Muscle layer of duodenum (tissue), 2 donors: ENCODE results near the gene DLX5.

Experiments used
- H3K27ac ChIP-seq: one replicate; pipeline ENCODE4 v1.7.0; 2013; ENCODE audit warnings: mild to moderate bottlenecking, low read length
- H3K27me3 ChIP-seq: one replicate; pipeline ENCODE4 v1.7.0; 2013; ENCODE audit warnings: low read depth, mild to moderate bottlenecking, control low read depth, low read length
- H3K36me3 ChIP-seq, 2 donors: one replicate each; pipeline ENCODE4 v1.7.0; 2013; ENCODE audit warnings: low read length in 2 of 2, control low read depth in 1 of 2, mild to moderate bottlenecking in 1 of 2; ENCODE audit not compliant: insufficient read depth in 2 of 2, control insufficient read depth in 1 of 2
- H3K4me1 ChIP-seq, 2 donors: one replicate each; pipeline ENCODE4 v1.7.0; 2013; ENCODE audit warnings: low read length in 2 of 2, mild to moderate bottlenecking in 2 of 2, control low read depth in 1 of 2, moderate library complexity in 1 of 2; ENCODE audit not compliant: insufficient read depth in 2 of 2, control insufficient read depth in 1 of 2
- H3K4me3 ChIP-seq, 2 donors: one replicate each; pipeline ENCODE4 v1.7.0; 2013; ENCODE audit warnings: low read length in 2 of 2, low read depth in 1 of 2, mild to moderate bottlenecking in 1 of 2
- H3K9me3 ChIP-seq, 2 donors: one replicate each; pipeline ENCODE4 v1.7.0; 2013; ENCODE audit warnings: low read length in 2 of 2, control low read depth in 1 of 2, mild to moderate bottlenecking in 1 of 2; ENCODE audit not compliant: control insufficient read depth in 1 of 2
- donor health status: healthy.

Gene DLX5

DNA sequence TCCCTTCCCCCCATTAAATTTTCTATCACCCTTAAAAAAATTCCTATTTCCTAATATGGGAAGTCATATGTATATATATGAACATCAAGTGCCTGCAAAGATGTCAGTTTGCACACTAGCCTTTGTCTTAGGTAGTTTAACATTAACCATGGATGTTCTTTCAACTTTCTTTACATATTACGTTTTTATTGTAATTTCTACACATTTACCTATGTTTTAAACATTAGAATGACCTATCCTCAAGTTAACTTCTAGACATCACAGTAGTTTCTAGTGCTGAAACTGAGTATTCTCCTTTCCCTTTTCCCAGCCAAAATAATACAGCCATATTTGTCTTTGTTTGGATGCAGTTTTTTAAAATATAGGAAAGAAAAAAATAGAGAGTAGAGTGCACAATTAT, 13.5 kb downstream of the DLX5 start:
- no peak overlapping the region for H3K27ac ChIP-seq

DNA sequence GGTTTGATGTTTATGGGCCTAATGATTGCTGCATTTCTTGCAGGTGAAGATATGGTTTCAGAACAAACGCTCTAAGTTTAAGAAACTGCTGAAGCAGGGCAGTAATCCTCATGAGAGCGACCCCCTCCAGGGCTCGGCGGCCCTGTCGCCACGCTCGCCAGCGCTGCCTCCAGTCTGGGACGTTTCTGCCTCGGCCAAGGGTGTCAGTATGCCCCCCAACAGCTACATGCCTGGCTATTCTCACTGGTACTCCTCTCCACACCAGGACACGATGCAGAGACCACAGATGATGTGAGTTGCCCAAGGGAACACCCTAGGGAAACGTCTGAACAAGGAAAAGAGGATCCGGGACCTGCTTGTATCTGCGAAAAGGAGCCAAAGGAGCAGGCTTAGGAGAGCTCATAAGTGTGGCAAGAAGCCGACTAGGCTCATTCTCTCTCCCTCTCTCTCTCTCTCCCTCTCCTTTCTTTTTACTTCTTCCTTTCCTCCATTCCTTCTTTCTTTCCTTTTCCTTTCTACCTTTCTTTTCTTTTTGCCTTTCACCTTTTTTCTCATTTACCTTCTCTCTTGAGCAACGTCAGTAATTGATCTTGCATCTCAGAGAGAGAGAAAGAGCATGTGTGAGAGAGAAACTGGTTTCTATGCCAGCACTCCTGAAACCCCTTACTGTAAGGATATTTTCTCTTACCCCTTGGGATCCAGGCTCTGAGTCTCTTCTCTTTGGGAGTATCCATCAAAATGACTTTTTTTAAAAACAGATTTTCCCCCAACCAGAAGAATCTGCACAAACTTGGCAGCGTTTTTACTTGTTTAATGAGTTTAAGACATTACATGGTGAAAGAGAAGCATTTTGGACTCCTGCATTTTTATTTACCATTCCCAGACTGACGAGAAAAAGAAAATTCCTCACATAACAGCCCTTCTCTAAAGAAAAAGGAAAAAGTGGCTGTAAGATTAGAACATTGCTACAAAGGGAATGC, 14.6 kb downstream of the DLX5 start:
- H3K36me3 ChIP-seq: no peaks in the 10 kb centered on the region
- no peak overlapping the region for H3K27ac ChIP-seq
- peaks cover 0 to 16% of the 10 kb centered on the region in 2 donors for H3K4me1 ChIP-seq
- peaks cover 0 to 4% of the 10 kb centered on the region in 2 donors for H3K9me3 ChIP-seq
- H3K4me3 ChIP-seq: no peak overlapping the region
- peaks cover 75% of the 10 kb centered on the region for H3K27me3 ChIP-seq

More for the DNA sequence above, 13.5 kb downstream of the DLX5 start:
- peaks cover 81% of the 10 kb centered on the region for H3K27me3 ChIP-seq
- no peak overlapping the region for H3K4me3 ChIP-seq
- no peaks in the 10 kb centered on the region for H3K36me3 ChIP-seq
- peaks cover 0 to 11% of the 10 kb centered on the region in 2 donors for H3K4me1 ChIP-seq
- peaks cover 0 to 4% of the 10 kb centered on the region in 2 donors for H3K9me3 ChIP-seq

DNA sequence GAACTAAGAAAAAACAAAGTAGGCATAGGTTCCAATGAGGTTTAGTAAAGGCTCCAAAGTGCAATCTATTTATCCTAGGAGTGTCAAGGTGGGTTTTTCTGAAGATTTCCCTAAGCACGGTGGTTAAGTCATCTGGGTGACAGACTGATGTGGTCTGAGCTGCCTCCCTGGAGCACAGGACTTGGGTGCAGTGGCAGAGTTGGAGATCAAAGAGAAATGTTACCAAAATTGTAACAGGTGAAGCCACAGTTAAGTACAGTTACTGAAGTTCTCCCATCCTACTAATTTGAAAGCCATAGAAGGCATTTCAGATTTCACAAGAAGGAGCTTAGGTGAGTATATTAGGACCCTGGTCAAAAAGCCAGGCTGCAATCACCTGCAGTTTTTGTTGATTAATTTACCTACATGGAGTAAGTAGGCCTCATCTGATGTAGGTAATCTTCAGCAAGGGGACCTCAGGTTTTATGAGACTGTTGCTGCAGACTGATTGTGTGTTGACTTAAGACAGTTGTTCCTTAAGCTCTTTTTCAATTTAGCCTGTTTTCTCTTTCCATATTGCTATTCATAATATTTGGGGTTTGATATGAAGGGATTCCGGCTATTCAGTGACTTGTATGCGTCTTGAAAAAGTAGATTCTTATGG, 16.2 kb downstream of the DLX5 start:
- Histone ChIP-seq H3K36me3 (no peaks in the 10 kb centered on the region), H3K27ac (no peak overlapping the region), H3K4me3 (no peak overlapping the region), H3K9me3 (peaks cover 0 to 4% of the 10 kb centered on the region in 2 donors), H3K27me3 (peaks cover 82% of the 10 kb centered on the region), H3K4me1 (peaks cover 0 to 28% of the 10 kb centered on the region in 2 donors)

DNA sequence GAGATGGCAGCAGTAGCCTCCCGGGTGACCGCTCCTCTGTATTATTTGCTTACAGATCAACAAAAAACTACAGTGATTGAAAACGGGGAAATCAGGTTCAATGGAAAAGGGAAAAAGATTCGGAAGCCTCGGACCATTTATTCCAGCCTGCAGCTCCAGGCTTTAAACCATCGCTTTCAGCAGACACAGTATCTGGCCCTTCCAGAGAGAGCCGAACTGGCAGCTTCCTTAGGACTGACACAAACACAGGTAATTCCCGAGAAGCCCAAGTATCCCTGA, 17.1 kb downstream of the DLX5 start:
- H3K4me3 ChIP-seq: no peak overlapping the region
- peaks cover 0 to 31% of the 10 kb centered on the region in 2 donors for H3K4me1 ChIP-seq
- H3K27me3 ChIP-seq: peaks cover 84% of the 10 kb centered on the region
- no peak overlapping the region for H3K27ac ChIP-seq
- peaks cover 0 to 4% of the 10 kb centered on the region in 2 donors for H3K9me3 ChIP-seq
- no peaks in the 10 kb centered on the region for H3K36me3 ChIP-seq

DNA sequence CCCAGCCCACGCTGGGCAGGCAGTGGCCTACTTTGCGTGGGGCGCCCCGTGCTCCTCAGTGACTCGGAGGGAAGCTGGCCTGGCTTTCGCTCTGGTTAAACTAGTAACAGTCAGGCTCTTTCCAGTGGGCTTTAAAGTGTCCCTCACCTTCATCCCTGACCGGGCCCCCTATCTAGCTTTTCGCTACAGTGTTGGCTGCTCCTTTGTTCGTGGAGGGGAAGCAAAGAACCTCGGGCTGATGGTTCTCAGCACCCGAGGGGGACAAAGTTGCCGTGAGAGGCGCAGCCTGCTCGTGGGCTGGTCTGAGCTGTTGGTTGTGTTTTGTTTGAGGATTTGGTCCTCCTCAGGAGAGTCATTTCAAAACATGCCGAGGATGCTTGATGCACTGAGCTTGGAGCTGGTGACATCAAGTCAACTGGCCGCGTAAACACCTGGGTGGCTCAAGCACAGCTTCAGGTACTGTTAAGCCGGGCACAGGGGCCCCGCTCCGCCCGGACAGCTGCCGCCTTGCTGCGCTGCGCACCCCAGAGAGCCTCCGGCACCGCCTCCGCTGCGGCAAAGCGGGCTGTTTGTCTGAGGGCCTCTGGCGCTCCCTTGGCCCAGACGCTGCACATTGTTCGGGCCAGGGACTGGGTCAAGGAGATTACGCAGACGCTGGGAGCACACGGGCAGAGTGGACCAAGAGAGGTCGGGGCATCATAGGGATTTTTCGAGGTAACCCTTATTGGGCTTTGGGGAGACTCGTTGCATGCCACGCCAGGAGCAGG, 17.6 kb downstream of the DLX5 start:
- Histone ChIP-seq H3K27me3 (peaks cover 84% of the 10 kb centered on the region), H3K9me3 (peaks cover 0 to 4% of the 10 kb centered on the region in 2 donors), H3K36me3 (no peaks in the 10 kb centered on the region), H3K4me3 (peak overlapping the region in 1 of 2 donors; percentile 51), H3K4me1 (peaks cover 0 to 31% of the 10 kb centered on the region in 2 donors), H3K27ac (no peak overlapping the region)

DNA sequence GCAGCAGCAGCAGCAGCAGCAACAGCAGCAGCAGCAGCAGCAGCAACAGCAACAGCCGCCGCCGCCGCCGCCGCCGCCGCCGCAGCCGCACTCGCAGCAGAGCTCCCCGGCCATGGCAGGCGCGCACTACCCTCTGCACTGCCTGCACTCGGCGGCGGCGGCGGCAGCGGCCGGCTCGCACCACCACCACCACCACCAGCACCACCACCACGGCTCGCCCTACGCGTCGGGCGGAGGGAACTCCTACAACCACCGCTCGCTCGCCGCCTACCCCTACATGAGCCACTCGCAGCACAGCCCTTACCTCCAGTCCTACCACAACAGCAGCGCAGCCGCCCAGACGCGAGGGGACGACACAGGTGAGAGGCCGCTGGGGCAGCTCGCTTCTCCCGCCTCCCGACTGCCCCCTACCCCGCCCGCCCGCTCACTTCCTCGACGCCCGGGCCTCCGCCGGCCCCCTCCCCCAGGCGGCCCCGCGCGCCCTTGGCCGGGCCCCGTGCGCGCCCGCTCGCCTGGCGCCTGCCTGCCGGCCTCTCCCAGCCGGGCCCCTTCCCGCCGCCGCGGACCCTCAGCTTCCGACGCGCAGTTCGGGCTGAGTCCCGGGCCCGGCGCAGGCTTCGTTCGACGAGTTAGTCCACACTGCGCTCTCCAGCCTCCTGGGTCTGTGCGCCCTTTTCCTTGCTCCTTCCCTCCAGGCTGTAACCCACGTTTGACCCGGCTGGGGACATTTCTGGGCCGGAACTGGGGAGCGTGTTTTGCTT, 18.4 kb downstream of the DLX5 start:
- peaks cover 84% of the 10 kb centered on the region for H3K27me3 ChIP-seq
- H3K36me3 ChIP-seq: no peaks in the 10 kb centered on the region
- peaks cover 0 to 4% of the 10 kb centered on the region in 2 donors for H3K9me3 ChIP-seq
- peak overlapping the region in 1 of 2 donors; percentile 51 for H3K4me3 ChIP-seq
- no peak overlapping the region for H3K27ac ChIP-seq
- H3K4me1 ChIP-seq: peaks cover 0 to 31% of the 10 kb centered on the region in 2 donors

DNA sequence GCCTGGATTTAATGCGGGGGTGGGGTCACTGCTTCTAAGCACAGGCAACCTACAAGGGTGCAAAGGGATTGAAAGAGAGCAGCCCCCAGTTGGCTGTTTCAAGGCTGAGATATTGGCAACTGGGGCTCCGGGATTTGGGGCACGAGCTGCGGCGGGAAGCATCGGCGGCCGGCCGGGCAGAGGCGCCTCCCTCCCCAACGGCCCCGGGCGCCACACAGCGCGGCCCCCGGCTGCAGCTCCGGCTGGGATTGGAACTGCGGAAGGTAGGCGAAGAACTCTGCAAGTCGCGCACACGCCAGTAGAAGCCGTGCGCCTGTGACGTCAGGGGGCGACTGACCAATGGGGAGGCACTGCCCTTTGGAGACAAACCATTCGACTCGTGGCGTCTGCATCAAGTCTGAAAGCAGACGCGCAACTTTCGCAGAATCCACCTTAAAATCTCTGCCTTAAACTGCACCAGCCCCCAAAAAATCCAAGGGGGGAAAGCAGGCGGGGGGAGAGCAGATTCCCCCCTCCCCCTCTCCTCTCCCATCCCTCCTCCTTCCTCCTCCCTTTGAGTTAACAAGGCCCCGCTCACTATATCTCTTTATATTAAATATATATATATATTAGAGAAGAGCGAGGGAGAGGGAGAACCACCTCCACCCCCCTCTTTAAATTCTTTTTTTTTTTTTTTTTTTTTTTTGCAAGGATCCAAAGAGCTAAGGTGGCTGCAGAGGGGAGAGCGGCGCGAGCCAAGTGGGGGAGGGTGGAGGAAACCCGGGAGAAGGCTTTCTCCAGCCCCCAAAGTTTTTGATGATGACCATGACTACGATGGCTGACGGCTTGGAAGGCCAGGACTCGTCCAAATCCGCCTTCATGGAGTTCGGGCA, 19.2 kb downstream of the DLX5 start, which contains the start of gene DLX6:
TSS of gene DLX6 (plus strand) at position 371 of the 872 bp plus-strand sequence. CDS start at position 796, 425 bp downstream.
- H3K36me3 ChIP-seq: no peaks in the 10 kb centered on the region
- H3K4me1 ChIP-seq: peaks cover 0 to 31% of the 10 kb centered on the region in 2 donors
- H3K9me3 ChIP-seq: peaks cover 0 to 4% of the 10 kb centered on the region in 2 donors
- H3K27me3 ChIP-seq: peaks cover 89% of the 10 kb centered on the region
- no peak within 1 kb of the TSS for H3K27ac ChIP-seq
- peak within 1 kb of the TSS in 1 of 2 donors; percentile 57 for H3K4me3 ChIP-seq

DNA sequence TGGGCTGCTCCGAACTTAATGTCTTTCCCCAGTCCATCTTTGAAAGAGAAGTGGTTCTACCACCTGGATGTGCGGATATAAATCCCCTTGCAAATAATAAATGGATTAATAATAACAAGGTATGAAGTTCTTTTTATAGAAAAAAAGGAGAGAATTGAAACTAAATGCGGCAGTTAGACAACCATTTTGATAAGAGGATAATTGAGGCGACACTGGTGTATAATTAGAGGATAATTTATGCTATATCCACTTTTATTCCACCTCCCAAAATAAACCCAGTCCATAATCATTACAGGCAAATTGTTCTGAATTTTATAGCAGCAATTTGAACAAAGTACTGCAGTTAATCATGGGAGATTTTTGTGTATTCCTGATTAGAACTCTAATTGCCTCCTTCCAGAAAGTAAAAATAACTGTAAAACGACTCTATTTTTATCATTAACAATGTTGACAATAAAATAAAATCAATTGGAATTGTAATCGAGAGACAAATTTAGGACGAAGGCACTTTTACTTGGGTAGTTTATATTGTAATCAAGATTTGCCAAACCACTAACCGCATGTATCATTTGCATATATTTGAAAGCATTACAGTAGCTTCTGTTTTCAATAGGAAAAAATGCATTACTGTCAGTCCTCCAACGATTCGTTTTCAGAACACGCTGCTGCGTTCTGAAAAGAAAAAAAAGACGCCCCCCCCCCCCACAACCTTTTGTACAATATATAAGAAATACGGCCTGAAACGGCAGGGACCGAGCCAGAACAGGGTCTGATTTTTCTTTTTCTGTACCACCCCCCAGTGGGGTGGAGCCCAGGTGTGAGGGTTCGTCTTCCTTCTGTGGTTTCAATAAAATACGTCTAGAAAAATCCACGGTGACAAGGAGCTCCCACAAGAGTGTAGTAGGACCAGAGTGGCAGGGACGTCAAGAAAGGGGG, 20.1 kb downstream of the DLX5 start:
- peaks cover 89% of the 10 kb centered on the region for H3K27me3 ChIP-seq
- no peak overlapping the region for H3K27ac ChIP-seq
- H3K9me3 ChIP-seq: peaks cover 0 to 7% of the 10 kb centered on the region in 2 donors
- peaks cover 0 to 31% of the 10 kb centered on the region in 2 donors for H3K4me1 ChIP-seq
- H3K36me3 ChIP-seq: no peaks in the 10 kb centered on the region
- peak overlapping the region in 1 of 2 donors; percentile 57 for H3K4me3 ChIP-seq
